Type B pancreatic cell (in vitro differentiated cells): Measurements from ENCODE around the gene AGFG2. TPM values are rescaled to one million over a fixed set of nuclear protein-coding genes. Genes with fewer than 3 reads are reported as not detected.
A peak's percentile ranks its signal among the peaks of the same experiment; 100 is the strongest.
"Not testable (repeated sequence)": the region's sequence is repeated elsewhere in the genome, so short reads cannot be mapped to it uniquely, and the experiment has no call there.

ENCODE experiments used
- DNase-seq: peaks from one replicate; pipeline ENCODE4 v3.0.0; 2021; ENCODE audit warnings: mixed read lengths; ENCODE audit not compliant: unreplicated experiment; ENCODE audit errors: extremely low spot score
- H3K27ac Mint-ChIP-seq: 2 replicates; pipeline ENCODE4 v1.8.0; 2021; ENCODE audit warnings: mild to moderate bottlenecking, mixed read lengths
- H3K27me3 Mint-ChIP-seq: 2 replicates; pipeline ENCODE4 v1.8.0; 2021; ENCODE audit warnings: mixed read lengths
- H3K36me3 Mint-ChIP-seq: 2 replicates; pipeline ENCODE4 v1.8.0; 2021; ENCODE audit warnings: mixed read lengths
- H3K4me1 Mint-ChIP-seq: one replicate; pipeline ENCODE4 v1.8.0; 2021; ENCODE audit warnings: mixed read lengths; ENCODE audit not compliant: unreplicated experiment
- H3K4me3 Mint-ChIP-seq: 2 replicates; pipeline ENCODE4 v1.8.0; 2021; ENCODE audit warnings: mild to moderate bottlenecking, mixed read lengths
- H3K9me3 Mint-ChIP-seq: 2 replicates; pipeline ENCODE4 v1.8.0; 2021; ENCODE audit warnings: mixed read lengths
- total RNA-seq: library from RNA; stranded (reverse); gene quantifications from 2 replicates; pipeline ENCODE4 v1.2.1, GENCODE V29; 2021; ENCODE audit warnings: low replicate concordance
- TF ChIP-seq, protein P1 (sequence below): fragments of 200-600 bp; sonication (generic); conservative IDR thresholded peaks from 2 replicates; pipeline ENCODE4 v1.5.0; 2021; ENCODE audit warnings: antibody characterized with exemption, mild to moderate bottlenecking

The AGFG2 gene
- total RNA-seq, 1 donor from 2014 or later, result 16.3 TPM

DNA sequence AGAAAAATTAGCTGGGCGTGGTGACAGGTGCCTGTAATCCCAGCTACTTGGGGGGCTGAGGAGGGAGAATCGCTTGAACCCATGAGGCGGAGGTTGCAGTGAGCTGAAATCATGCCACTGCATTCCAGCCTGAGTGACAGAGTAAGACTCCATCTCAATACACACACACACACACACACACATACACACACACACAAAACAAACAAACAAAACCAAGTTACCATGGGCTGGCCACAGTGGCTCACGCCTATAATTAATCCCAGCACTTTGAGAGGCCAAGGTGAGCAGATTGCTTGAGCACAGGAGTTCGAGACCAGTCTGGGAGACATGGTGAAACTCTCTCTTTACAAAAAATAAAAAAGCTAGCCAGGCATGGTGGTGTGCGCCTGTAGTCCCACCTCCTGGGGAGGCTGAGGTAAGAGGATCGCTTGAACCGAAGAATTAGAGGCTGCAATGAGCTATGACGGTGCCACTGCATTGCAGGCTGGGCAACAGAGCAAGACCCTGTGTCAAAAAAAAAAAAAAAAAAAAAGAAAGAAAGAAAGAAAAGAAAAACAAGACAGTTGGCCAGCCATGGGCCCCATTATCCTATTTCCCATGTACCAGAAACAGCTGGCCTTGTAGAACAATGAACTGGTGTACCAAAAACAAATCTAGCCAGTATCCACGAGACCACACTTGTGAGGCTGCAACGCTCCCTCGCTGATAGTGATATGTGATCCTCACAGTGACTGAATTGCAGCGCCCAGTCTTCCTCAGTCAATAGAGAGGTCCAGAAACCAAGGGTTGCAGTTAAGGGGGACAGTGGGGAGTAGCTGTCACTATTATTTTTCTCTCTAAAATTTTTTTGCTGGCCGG, 6.6 kb upstream of the AGFG2 start:
- TF ChIP-seq, protein P1, sequence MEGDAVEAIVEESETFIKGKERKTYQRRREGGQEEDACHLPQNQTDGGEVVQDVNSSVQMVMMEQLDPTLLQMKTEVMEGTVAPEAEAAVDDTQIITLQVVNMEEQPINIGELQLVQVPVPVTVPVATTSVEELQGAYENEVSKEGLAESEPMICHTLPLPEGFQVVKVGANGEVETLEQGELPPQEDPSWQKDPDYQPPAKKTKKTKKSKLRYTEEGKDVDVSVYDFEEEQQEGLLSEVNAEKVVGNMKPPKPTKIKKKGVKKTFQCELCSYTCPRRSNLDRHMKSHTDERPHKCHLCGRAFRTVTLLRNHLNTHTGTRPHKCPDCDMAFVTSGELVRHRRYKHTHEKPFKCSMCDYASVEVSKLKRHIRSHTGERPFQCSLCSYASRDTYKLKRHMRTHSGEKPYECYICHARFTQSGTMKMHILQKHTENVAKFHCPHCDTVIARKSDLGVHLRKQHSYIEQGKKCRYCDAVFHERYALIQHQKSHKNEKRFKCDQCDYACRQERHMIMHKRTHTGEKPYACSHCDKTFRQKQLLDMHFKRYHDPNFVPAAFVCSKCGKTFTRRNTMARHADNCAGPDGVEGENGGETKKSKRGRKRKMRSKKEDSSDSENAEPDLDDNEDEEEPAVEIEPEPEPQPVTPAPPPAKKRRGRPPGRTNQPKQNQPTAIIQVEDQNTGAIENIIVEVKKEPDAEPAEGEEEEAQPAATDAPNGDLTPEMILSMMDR, result no peak
- H3K9me3 Mint-ChIP-seq, result no peaks in the 10 kb centered on the region
- no peaks in the 10 kb centered on the region for H3K4me1 Mint-ChIP-seq
- no peaks in the 10 kb centered on the region for H3K36me3 Mint-ChIP-seq
- H3K27me3 Mint-ChIP-seq, result no peaks in the 10 kb centered on the region
- no peak overlapping the region for H3K27ac Mint-ChIP-seq
- no peak overlapping the region for H3K4me3 Mint-ChIP-seq
- no peak for DNase-seq

DNA sequence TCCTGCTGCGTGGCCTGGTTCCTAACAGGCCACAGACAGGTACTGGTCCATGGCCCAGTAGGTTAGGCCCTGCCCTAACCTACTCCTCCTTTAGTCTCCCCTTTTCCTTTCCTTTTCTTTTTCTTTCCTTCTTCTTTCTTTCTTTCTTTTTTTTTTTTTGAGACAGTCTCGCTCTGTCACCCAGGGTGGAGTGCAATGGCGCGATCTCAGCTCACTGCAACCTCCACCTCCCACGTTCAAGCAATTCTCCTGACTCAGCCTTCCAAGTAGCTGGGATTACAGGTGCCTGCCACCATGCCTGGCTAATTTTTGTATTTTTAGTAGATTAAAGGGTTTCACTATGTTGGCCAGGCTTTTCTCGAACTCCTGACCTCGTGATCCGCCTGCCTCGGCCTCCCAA, 3.0 kb upstream of the AGFG2 start:
- not testable (repeated sequence) for DNase-seq, H3K27ac Mint-ChIP-seq, H3K36me3 Mint-ChIP-seq

DNA sequence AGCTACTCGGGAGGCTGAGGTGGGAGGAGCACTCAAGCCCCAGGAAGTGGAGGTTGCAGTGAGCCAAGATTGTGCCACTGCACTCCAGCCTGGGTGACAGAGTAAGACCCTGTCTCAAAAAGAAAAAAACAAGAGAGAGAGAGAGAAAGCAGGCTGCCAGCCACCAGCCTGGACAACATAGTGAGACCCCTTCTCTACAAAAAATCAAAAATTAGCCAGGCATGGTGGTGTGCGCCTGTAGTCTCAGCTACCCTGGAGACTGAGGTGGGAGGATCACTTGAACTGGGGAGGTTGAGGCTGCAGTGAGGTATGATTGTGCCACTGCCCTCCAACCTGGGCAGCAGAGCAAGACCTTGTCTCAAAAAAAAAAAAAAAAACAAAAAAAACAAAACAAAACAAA, 2.3 kb upstream of the AGFG2 start:
- DNase-seq, H3K36me3 Mint-ChIP-seq, H3K4me3 Mint-ChIP-seq, H3K27me3 Mint-ChIP-seq, H3K9me3 Mint-ChIP-seq, H3K27ac Mint-ChIP-seq: not testable (repeated sequence)
- peaks cover 15% of the 10 kb centered on the region for H3K4me1 Mint-ChIP-seq

More for the DNA sequence above, 3.0 kb upstream of the AGFG2 start:
- not testable (repeated sequence) for H3K4me3 Mint-ChIP-seq, H3K9me3 Mint-ChIP-seq, H3K27me3 Mint-ChIP-seq
- H3K4me1 Mint-ChIP-seq, result peaks cover 11% of the 10 kb centered on the region

DNA sequence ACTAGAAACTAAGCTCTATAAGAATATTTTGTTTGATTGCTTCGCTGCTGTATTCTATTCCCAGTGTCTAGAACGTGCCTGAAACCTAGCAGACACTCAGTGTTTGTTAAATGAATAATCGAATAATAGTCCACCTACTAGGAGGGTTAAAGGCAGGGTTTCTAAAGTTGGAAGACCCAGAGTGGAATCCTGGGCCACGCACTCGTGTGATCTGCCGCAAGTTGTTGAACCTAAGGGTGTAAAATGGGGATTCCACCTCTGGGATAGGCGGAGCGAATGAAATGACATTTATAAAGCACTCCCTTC, 702 bp upstream of the AGFG2 start:
- no peak for DNase-seq
- H3K36me3 Mint-ChIP-seq, result no peaks in the 10 kb centered on the region
- H3K9me3 Mint-ChIP-seq, result no peaks in the 10 kb centered on the region
- H3K27ac Mint-ChIP-seq, result peak overlapping the region; percentile 66
- peak overlapping the region; percentile 98 for H3K4me3 Mint-ChIP-seq
- peaks cover 24% of the 10 kb centered on the region for H3K4me1 Mint-ChIP-seq
- TF ChIP-seq, protein P1, result no peak
- H3K27me3 Mint-ChIP-seq, result no peaks in the 10 kb centered on the region

DNA sequence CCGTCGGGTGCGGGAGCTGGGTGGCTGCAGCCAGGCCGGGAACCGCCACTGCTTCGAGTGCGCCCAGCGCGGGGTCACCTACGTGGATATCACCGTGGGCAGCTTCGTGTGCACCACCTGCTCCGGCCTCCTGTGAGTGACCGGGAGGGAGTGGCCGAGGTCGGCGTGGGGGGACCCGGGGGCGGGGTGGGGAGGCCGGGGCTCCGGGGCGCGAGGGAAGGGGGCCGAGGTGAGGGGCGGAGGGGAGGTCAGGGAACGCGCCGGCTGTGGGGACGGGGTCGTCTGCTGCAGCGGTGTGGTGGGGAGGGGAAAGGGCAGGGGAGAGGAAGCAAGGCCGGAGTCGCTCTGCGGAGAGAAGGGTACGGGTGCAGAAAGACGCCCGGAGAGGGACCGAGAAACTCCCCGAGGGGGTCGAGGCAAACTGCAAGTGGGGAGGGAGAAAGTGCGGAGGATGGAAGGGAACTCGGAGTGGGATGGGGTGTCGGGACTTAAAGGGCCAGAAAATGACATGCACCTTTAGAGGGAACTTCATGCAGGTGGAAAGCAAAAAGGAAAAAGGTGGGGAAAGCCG, 518 bp downstream of the AGFG2 start:
- Mint-ChIP-seq H3K36me3 (no peaks in the 10 kb centered on the region), H3K9me3 (no peaks in the 10 kb centered on the region), H3K27me3 (no peaks in the 10 kb centered on the region), H3K27ac (no peak overlapping the region), H3K4me3 (peak overlapping the region; percentile 98), H3K4me1 (peaks cover 36% of the 10 kb centered on the region)
- TF ChIP-seq, protein P1, result no peak
- DNase-seq, result no peak

DNA sequence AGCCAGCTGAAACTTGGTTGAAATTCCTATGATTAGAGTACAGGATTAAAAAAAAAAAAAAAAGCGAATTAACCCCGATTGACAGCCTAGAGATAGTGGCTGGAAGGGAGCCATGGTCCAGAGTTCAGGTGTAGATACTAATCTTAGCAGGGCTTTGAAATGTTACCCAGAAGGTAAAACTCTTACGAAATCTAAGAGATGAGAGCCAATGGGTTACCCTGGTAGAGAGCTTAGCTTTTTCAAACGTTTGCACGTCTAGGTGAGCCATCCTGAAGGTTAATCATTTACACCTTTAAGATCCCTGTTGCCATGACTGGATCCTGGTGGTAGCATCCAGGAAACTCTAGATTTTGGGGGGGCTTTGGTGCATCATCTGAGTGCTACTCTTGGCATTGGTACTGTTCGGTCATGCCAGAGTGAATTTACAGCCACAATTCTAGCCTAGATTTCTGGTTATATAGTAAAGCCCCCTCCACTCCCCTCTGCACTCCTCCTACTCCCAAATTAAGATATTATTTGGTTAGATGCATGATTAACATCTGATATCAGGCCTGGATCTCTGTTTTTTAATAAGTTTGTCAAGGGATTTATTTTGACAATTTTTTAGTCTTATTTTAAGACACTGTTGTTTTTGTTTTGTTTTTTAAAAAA, 1.2 kb downstream of the AGFG2 start:
- H3K4me1 Mint-ChIP-seq, result peaks cover 42% of the 10 kb centered on the region
- DNase-seq, result no peak

DNA sequence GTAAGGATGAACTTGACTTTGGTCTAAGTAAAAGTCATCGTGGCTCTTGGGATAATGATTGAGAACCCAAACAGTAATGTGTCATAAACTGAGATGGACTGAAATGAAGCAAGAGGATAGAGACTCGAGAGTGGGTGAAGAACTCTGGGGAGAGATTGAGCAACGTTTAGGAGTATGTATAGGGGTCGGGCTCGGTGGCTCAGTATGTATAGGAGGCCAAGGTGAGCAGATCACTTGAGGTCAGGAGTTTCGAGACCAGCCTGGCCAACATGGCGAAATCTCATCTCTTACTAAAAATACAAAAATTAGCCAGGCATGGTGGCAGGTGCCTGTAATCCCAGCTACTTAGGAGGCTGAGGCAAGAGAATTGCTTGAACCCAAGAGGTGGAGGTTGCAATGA, 2.3 kb downstream of the AGFG2 start:
- not testable (repeated sequence) for DNase-seq, H3K27me3 Mint-ChIP-seq, H3K36me3 Mint-ChIP-seq, H3K9me3 Mint-ChIP-seq
- Mint-ChIP-seq H3K27ac (peak overlapping the region; percentile 26), H3K4me3 (peak overlapping the region; percentile 21), H3K4me1 (peaks cover 54% of the 10 kb centered on the region)

More for the DNA sequence above, 1.2 kb downstream of the AGFG2 start:
- no peaks in the 10 kb centered on the region for H3K9me3 Mint-ChIP-seq
- no peak overlapping the region for H3K27ac Mint-ChIP-seq
- H3K36me3 Mint-ChIP-seq, result no peaks in the 10 kb centered on the region
- peak overlapping the region; percentile 91 for H3K4me3 Mint-ChIP-seq
- TF ChIP-seq, protein P1, result no peak
- H3K27me3 Mint-ChIP-seq, result no peaks in the 10 kb centered on the region
